Neural progenitor cell (in vitro differentiated cells): ENCODE measurements around the gene ATP6V1G1. TPM values are rescaled to one million over a fixed set of nuclear protein-coding genes. Genes with fewer than 3 reads are reported as not detected.

Experiments used
- DNase-seq: peaks from one replicate; pipeline ENCODE4 v3.0.0-alpha.2; 2016; ENCODE audit warnings: low spot score
- H2AFZ ChIP-seq: fragments of 200-600 bp; sonication (generic); replicated peaks from 2 replicates; pipeline ENCODE4 v1.6.1; 2016; ENCODE audit warnings: antibody characterized with exemption
- H3F3A ChIP-seq: fragments of 200-600 bp; sonication (generic); 2 replicates; pipeline ENCODE4 v1.6.1; 2016; ENCODE audit warnings: antibody characterized with exemption, low read depth
- H3K27ac ChIP-seq: fragments of 200-600 bp; sonication (generic); 2 replicates; pipeline ENCODE4 v1.5.1; 2016; ENCODE audit warnings: mild to moderate bottlenecking
- H3K27me3 ChIP-seq: fragments of 200-600 bp; sonication (generic); 2 replicates; pipeline ENCODE4 v1.6.1; 2016; ENCODE audit warnings: mild to moderate bottlenecking, moderate library complexity
- H3K36me3 ChIP-seq: fragments of 200-600 bp; sonication (generic); 2 replicates; pipeline ENCODE4 v1.5.1; 2016
- H3K4me1 ChIP-seq: fragments of 200-600 bp; sonication (generic); 2 replicates; pipeline ENCODE4 v1.6.1; 2016; ENCODE audit warnings: mixed run types
- H3K4me2 ChIP-seq: fragments of 200-600 bp; sonication (generic); 2 replicates; pipeline ENCODE4 v1.6.1; 2016
- H3K4me3 ChIP-seq: fragments of 200-600 bp; sonication (generic); 2 replicates; pipeline ENCODE4 v1.5.1; 2016
- H3K79me2 ChIP-seq: fragments of 200-600 bp; sonication (generic); 2 replicates; pipeline ENCODE4 v1.6.1; 2016; ENCODE audit warnings: low read depth
- H3K9ac ChIP-seq: fragments of 200-600 bp; sonication (generic); 2 replicates; pipeline ENCODE4 v1.6.1; 2016
- H3K9me3 ChIP-seq: fragments of 200-600 bp; sonication (generic); 2 replicates; pipeline ENCODE4 v1.5.1; 2016; ENCODE audit warnings: low read depth
- H4K20me1 ChIP-seq: fragments of 200-600 bp; sonication (generic); 2 replicates; pipeline ENCODE4 v1.6.1; 2016; ENCODE audit warnings: low read depth
- H3K27ac Mint-ChIP-seq: 3 replicates; pipeline ENCODE4 v1.8.0; 2021; ENCODE audit warnings: mixed read lengths
- H3K27me3 Mint-ChIP-seq: 2 replicates; pipeline ENCODE4 v1.8.0; 2022; ENCODE audit warnings: low read depth, mild to moderate bottlenecking, inconsistent platforms, moderate library complexity, mixed read lengths; ENCODE audit not compliant: insufficient read depth
- H3K36me3 Mint-ChIP-seq: 3 replicates; pipeline ENCODE4 v1.8.0; 2021; ENCODE audit warnings: mixed read lengths
- H3K4me1 Mint-ChIP-seq: 3 replicates; pipeline ENCODE4 v1.8.0; 2021; ENCODE audit warnings: mixed read lengths
- H3K4me3 Mint-ChIP-seq: 3 replicates; pipeline ENCODE4 v1.8.0; 2021; ENCODE audit warnings: mild to moderate bottlenecking, moderate library complexity, mixed read lengths
- H3K9me3 Mint-ChIP-seq: 3 replicates; pipeline ENCODE4 v1.8.0; 2020; ENCODE audit warnings: mixed read lengths
- EZH2 ChIP-seq: fragments of 200-600 bp; sonication (generic); IDR thresholded peaks from 2 replicates; pipeline ENCODE4 v1.6.1; 2017; ENCODE audit warnings: antibody characterized with exemption, mild to moderate bottlenecking, moderate library complexity
- EZH2phosphoT487 ChIP-seq: fragments of 200-600 bp; sonication (generic); IDR thresholded peaks from 2 replicates; pipeline ENCODE4 v1.6.1; 2017; ENCODE audit warnings: antibody characterized with exemption
- total RNA-seq: library from RNA; depleted of rRNA; stranded (reverse); fragments of >200 nt; gene quantifications from 2 replicates; pipeline ENCODE4 v1.2.3, GENCODE V29; 2015; ENCODE audit warnings: low replicate concordance
- TF ChIP-seq, protein P1 (sequence below): fragments of 200-600 bp; sonication (generic); IDR thresholded peaks from 2 replicates; pipeline ENCODE4 v1.5.1; 2017; ENCODE audit warnings: antibody characterized with exemption, mild to moderate bottlenecking

Gene ATP6V1G1
- total RNA-seq, 1 donor from 2014 or later, result 253 TPM

GRCh38 chr9:114627553-114627952, 40.0 kb downstream of the ATP6V1G1 start:
- no peaks in the 10 kb centered on the region for H4K20me1 ChIP-seq
- no peak overlapping the region for H3K27ac Mint-ChIP-seq

DNA sequence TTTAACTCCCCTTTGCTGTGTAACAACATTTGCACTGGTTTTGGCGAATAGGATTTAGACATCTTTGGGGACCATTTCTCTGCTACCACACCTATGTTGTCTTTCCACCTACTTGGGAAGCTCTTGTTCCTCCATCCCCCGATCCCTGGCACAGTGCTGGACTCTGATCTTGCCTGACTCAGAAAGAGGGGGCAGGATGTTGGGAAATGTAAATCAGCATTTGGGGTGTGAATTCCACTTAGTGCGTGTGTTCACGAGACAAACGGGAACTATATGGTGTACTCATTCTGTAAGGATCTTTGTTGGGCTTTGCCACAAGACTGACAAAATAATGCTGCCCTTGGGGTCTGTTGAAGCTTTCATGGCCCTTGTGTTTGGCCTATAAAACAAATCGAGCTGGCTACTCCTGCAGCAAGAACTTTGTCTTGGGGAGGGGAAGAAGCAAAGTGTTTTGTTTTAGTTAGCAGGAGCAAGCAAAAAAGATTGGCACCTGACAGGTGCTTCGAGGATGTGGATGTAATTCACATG, 42.1 kb downstream of the ATP6V1G1 start:
- Histone ChIP-seq H3K4me1 (no peaks in the 10 kb centered on the region), H3K27me3 (no peaks in the 10 kb centered on the region), H2AFZ (no peak overlapping the region), H3K9me3 (no peaks in the 10 kb centered on the region), H3K27ac (no peak overlapping the region), H3F3A (no peaks in the 10 kb centered on the region), H3K9ac (no peak overlapping the region), H3K4me2 (no peak overlapping the region), H4K20me1 (no peaks in the 10 kb centered on the region), H3K4me3 (no peak overlapping the region), H3K79me2 (no peaks in the 10 kb centered on the region), H3K36me3 (no peaks in the 10 kb centered on the region)
- no peak for DNase-seq
- Mint-ChIP-seq H3K27ac (no peak overlapping the region), H3K4me1 (no peaks in the 10 kb centered on the region), H3K4me3 (no peak overlapping the region), H3K9me3 (no peaks in the 10 kb centered on the region), H3K36me3 (no peaks in the 10 kb centered on the region), H3K27me3 (no peaks in the 10 kb centered on the region)
- no peak for TF ChIP-seq EZH2phosphoT487
- TF ChIP-seq, protein P1, sequence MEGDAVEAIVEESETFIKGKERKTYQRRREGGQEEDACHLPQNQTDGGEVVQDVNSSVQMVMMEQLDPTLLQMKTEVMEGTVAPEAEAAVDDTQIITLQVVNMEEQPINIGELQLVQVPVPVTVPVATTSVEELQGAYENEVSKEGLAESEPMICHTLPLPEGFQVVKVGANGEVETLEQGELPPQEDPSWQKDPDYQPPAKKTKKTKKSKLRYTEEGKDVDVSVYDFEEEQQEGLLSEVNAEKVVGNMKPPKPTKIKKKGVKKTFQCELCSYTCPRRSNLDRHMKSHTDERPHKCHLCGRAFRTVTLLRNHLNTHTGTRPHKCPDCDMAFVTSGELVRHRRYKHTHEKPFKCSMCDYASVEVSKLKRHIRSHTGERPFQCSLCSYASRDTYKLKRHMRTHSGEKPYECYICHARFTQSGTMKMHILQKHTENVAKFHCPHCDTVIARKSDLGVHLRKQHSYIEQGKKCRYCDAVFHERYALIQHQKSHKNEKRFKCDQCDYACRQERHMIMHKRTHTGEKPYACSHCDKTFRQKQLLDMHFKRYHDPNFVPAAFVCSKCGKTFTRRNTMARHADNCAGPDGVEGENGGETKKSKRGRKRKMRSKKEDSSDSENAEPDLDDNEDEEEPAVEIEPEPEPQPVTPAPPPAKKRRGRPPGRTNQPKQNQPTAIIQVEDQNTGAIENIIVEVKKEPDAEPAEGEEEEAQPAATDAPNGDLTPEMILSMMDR, result no peak
- no peak for TF ChIP-seq EZH2

More at GRCh38 chr9:114627553-114627952, 40.0 kb downstream of the ATP6V1G1 start:
- no peaks in the 10 kb centered on the region for H3K27me3 ChIP-seq
- no peaks in the 10 kb centered on the region for H3K36me3 ChIP-seq
- no peaks in the 10 kb centered on the region for H3F3A ChIP-seq
- H3K36me3 Mint-ChIP-seq, result no peaks in the 10 kb centered on the region
- no peak overlapping the region for H3K9ac ChIP-seq
- no peaks in the 10 kb centered on the region for H3K9me3 ChIP-seq
- no peaks in the 10 kb centered on the region for H3K79me2 ChIP-seq
- H3K27me3 Mint-ChIP-seq, result no peaks in the 10 kb centered on the region
- H3K4me1 Mint-ChIP-seq, result no peaks in the 10 kb centered on the region
- no peaks in the 10 kb centered on the region for H3K9me3 Mint-ChIP-seq
- H3K27ac ChIP-seq, result no peak overlapping the region
- H3K4me2 ChIP-seq, result no peak overlapping the region
- H3K4me3 Mint-ChIP-seq, result no peak overlapping the region
- no peak for TF ChIP-seq EZH2phosphoT487
- TF ChIP-seq, protein P1, result no peak
- TF ChIP-seq EZH2, result no peak
- no peak overlapping the region for H2AFZ ChIP-seq
- no peak for DNase-seq
- no peaks in the 10 kb centered on the region for H3K4me1 ChIP-seq
- H3K4me3 ChIP-seq, result no peak overlapping the region

DNA sequence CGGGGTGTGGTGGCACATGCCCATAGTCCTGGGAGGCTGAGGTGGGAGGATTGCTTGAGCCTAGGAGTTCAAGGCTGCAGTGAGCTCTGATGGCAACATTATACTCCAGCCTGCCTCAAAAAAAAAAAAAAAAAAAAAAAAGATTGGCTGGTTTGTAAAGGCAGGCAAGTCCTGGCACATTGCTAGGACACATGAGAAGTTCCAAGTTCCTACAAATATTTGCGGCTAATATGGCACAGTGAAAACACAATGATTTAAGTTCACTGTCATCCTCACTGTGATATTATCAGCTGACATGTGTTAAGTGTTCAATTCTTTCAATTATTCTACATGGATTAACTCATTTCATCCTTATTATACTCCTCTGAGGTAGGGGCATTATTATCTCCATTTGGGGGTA, 43.6 kb downstream of the ATP6V1G1 start:
- H3K79me2 ChIP-seq, result no peaks in the 10 kb centered on the region
- no peaks in the 10 kb centered on the region for H3K9me3 ChIP-seq
- no peak for DNase-seq
- no peak overlapping the region for H3K27ac ChIP-seq
- H3K4me3 Mint-ChIP-seq, result no peak overlapping the region
- H3K9me3 Mint-ChIP-seq, result no peaks in the 10 kb centered on the region
- H3K4me1 ChIP-seq, result no peaks in the 10 kb centered on the region
- H4K20me1 ChIP-seq, result no peaks in the 10 kb centered on the region
- peaks cover 2% of the 10 kb centered on the region for H3K36me3 Mint-ChIP-seq
- no peaks in the 10 kb centered on the region for H3K27me3 Mint-ChIP-seq
- no peaks in the 10 kb centered on the region for H3K27me3 ChIP-seq
- H3K4me3 ChIP-seq, result no peak overlapping the region
- no peaks in the 10 kb centered on the region for H3K36me3 ChIP-seq
- no peaks in the 10 kb centered on the region for H3F3A ChIP-seq
- TF ChIP-seq EZH2 (no peak), EZH2phosphoT487 (no peak)
- TF ChIP-seq, protein P1, result no peak
- no peaks in the 10 kb centered on the region for H3K4me1 Mint-ChIP-seq
- H3K27ac Mint-ChIP-seq, result no peak overlapping the region
- no peak overlapping the region for H3K9ac ChIP-seq
- H3K4me2 ChIP-seq, result no peak overlapping the region
- no peak overlapping the region for H2AFZ ChIP-seq
